GM23338 (cell line): ENCODE measurements around the gene BBX. TPM values are rescaled to one million over a fixed set of nuclear protein-coding genes. Genes with fewer than 3 reads are reported as not detected.

Experiments
- ATAC-seq: fragments of 200-7000 bp; cut with Tn5 transposase; 3 replicates; pipeline ENCODE4 v1.9.1; 2020
- DNase-seq: peaks from one replicate; pipeline ENCODE4 v3.0.0-alpha.2; 2015; ENCODE audit warnings: low spot score
- H2AFZ ChIP-seq: fragments of 200-600 bp; sonication (generic); 2 replicates; pipeline ENCODE4 v1.8.0; 2016; ENCODE audit warnings: antibody characterized with exemption, mild to moderate bottlenecking, moderate library complexity
- H3F3A ChIP-seq: fragments of 200-600 bp; sonication (generic); replicated peaks from 2 replicates; pipeline ENCODE4 v1.8.0; 2017; ENCODE audit warnings: antibody characterized with exemption, mixed run types, low read depth
- H3K27ac ChIP-seq: fragments of 200-600 bp; sonication (generic); 2 replicates; pipeline ENCODE4 v1.6.1; 2016; ENCODE audit warnings: low read depth
- H3K27me3 ChIP-seq: fragments of 200-600 bp; sonication (generic); 2 replicates; pipeline ENCODE4 v1.8.0; 2016; ENCODE audit warnings: mild to moderate bottlenecking, mixed run types, moderate library complexity; ENCODE audit not compliant: insufficient read depth
- H3K36me3 ChIP-seq: fragments of 200-600 bp; sonication (generic); 2 replicates; pipeline ENCODE4 v1.8.0; 2016; ENCODE audit warnings: mild to moderate bottlenecking; ENCODE audit not compliant: insufficient read depth
- H3K4me1 ChIP-seq: fragments of 200-600 bp; sonication (generic); 2 replicates; pipeline ENCODE4 v1.8.0; 2016; ENCODE audit warnings: mild to moderate bottlenecking, moderate library complexity; ENCODE audit not compliant: insufficient read depth
- H3K4me2 ChIP-seq: fragments of 200-600 bp; sonication (generic); 2 replicates; pipeline ENCODE4 v1.7.1; 2017; ENCODE audit warnings: mixed run types
- H3K4me3 ChIP-seq: fragments of 200-600 bp; sonication (generic); 2 replicates; pipeline ENCODE4 v1.6.1; 2016; ENCODE audit warnings: mixed run types
- H3K79me2 ChIP-seq: fragments of 200-600 bp; sonication (generic); replicated peaks from 2 replicates; pipeline ENCODE4 v1.8.0; 2017; ENCODE audit warnings: mild to moderate bottlenecking; ENCODE audit not compliant: insufficient read depth
- H3K9me2 ChIP-seq: fragments of 200-600 bp; sonication (generic); 2 replicates; pipeline ENCODE4 v1.8.0; 2017; ENCODE audit not compliant: insufficient read depth
- H4K20me1 ChIP-seq: fragments of 200-600 bp; sonication (generic); replicated peaks from 2 replicates; pipeline ENCODE4 v1.8.0; 2017; ENCODE audit warnings: mild to moderate bottlenecking; ENCODE audit not compliant: insufficient read depth
- H3K27ac Mint-ChIP-seq: 2 replicates; pipeline ENCODE4 v1.8.0; 2020; ENCODE audit warnings: inconsistent platforms, mild to moderate bottlenecking, moderate library complexity, mixed read lengths
- H3K27me3 Mint-ChIP-seq: 3 replicates; pipeline ENCODE4 v1.8.0; 2022; ENCODE audit warnings: low read depth, mild to moderate bottlenecking, moderate library complexity, mixed read lengths, inconsistent platforms; ENCODE audit not compliant: insufficient read depth, poor library complexity
- H3K36me3 Mint-ChIP-seq: 3 replicates; pipeline ENCODE4 v1.8.0; 2021; ENCODE audit warnings: low read depth, mild to moderate bottlenecking, inconsistent platforms, moderate library complexity, mixed read lengths
- H3K4me1 Mint-ChIP-seq: 3 replicates; pipeline ENCODE4 v1.8.0; 2020; ENCODE audit warnings: mild to moderate bottlenecking, inconsistent platforms, mixed read lengths
- H3K4me3 Mint-ChIP-seq: 3 replicates; pipeline ENCODE4 v1.8.0; 2021; ENCODE audit warnings: moderate library complexity, mild to moderate bottlenecking, inconsistent platforms, mixed read lengths
- H3K9me3 Mint-ChIP-seq: 3 replicates; pipeline ENCODE4 v1.8.0; 2020; ENCODE audit warnings: moderate library complexity, mild to moderate bottlenecking, inconsistent platforms, mixed read lengths
- CREB1 ChIP-seq: fragments of 250-450 bp; sonication (Bioruptor Pico); IDR thresholded peaks from 2 replicates; pipeline ENCODE4 v1.5.0; 2020; ENCODE audit warnings: low read depth, mild to moderate bottlenecking, moderate library complexity
- EZH2 ChIP-seq: fragments of 200-600 bp; sonication (generic); IDR thresholded peaks from one replicate; pipeline ENCODE4 v1.8.0; 2017; ENCODE audit warnings: antibody characterized with exemption, mild to moderate bottlenecking, low read depth; ENCODE audit not compliant: unreplicated experiment
- EZH2phosphoT487 ChIP-seq: fragments of 200-600 bp; sonication (generic); IDR thresholded peaks from one replicate; pipeline ENCODE4 v1.8.1; 2018; ENCODE audit warnings: antibody characterized with exemption; ENCODE audit not compliant: unreplicated experiment
- JUNB ChIP-seq: IDR thresholded peaks from one replicate; pipeline ENCODE4 v1.6.1; 2016; ENCODE audit warnings: antibody characterized with exemption; ENCODE audit not compliant: unreplicated experiment
- NANOG ChIP-seq: IDR thresholded peaks from 2 replicates; pipeline ENCODE4 v1.6.1; 2016; ENCODE audit warnings: antibody characterized with exemption, borderline replicate concordance
- POLR2AphosphoS5 ChIP-seq: IDR thresholded peaks from 2 replicates; pipeline ENCODE4 v1.6.1; 2016; ENCODE audit warnings: antibody characterized with exemption, low read depth
- REST ChIP-seq: IDR thresholded peaks from one replicate; pipeline ENCODE4 v1.6.1; 2018; ENCODE audit warnings: antibody characterized with exemption; ENCODE audit not compliant: unreplicated experiment
- STAT1 ChIP-seq: IDR thresholded peaks from one replicate; pipeline ENCODE4 v1.6.1; 2016; ENCODE audit warnings: antibody characterized with exemption; ENCODE audit not compliant: unreplicated experiment
- ZNF114 ChIP-seq: fragments of 250-450 bp; sonication (Bioruptor Pico); IDR thresholded peaks from 2 replicates; pipeline ENCODE4 v1.5.0; 2020; ENCODE audit warnings: mild to moderate bottlenecking, moderate library complexity
- ZNF331 ChIP-seq: fragments of 250-450 bp; sonication (Bioruptor Pico); IDR thresholded peaks from 2 replicates; pipeline ENCODE4 v1.5.0; 2020; ENCODE audit warnings: low read depth, mild to moderate bottlenecking, moderate library complexity
- ZNF462 ChIP-seq: fragments of 250-450 bp; sonication (Bioruptor Pico); IDR thresholded peaks from 2 replicates; pipeline ENCODE4 v1.5.0; 2020; ENCODE audit warnings: mild to moderate bottlenecking, moderate library complexity
- polyA plus RNA-seq: library from polyadenylated mRNA; unstranded; fragments of >200 nt; fragmentation: Nextera tagmentation; extraction: Ambion mirVana; gene quantifications from 2 replicates; pipeline ENCODE4 v1.2.1, GENCODE V29; 2016
- total RNA-seq: library from RNA; depleted of rRNA; stranded (reverse); fragments of >200 nt; shearing (Covaris generic); gene quantifications from 2 replicates; pipeline ENCODE4 v1.2.3, GENCODE V29; 2014
- TF ChIP-seq, protein P1 (sequence below), 2 experiments: fragments of 200-600 bp in 1 of 2; sonication (generic) in 1 of 2; conservative IDR thresholded peaks; 2 replicates each; pipeline versions ENCODE4 v1.5.1 to v1.6.1; 2016 to 2017; ENCODE audit warnings: antibody characterized with exemption in 2 of 2, low read depth in 2 of 2, mild to moderate bottlenecking in 2 of 2, moderate library complexity in 1 of 2

Gene BBX
- total and polyA plus RNA-seq, 2 experiments from 2014 or later: 35.2 to 44.1 TPM

DNA sequence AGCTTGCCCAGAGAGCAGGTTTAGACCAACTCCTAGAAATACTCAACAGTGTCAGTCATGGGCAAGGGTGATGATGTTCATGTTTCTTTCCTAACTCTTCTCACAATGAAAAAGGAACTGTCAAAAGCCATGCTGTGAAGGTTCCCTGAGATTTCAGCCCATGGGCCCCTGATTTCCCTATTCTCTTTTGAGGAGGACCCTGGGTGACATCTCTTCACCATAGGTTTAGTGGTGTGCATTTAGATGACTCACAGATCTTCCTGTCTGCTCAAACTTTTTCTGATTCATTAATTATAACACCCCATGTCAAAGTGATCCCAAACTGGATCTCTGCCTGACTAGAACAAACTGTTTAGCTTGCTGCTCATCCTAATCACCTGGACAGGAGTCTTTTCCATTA, 108.0 kb downstream of the BBX start:
- no peaks in the 10 kb centered on the region for H3K27me3 Mint-ChIP-seq
- DNase-seq: no peak
- no peak overlapping the region for H3K27ac ChIP-seq
- no peak overlapping the region for H3K4me3 ChIP-seq
- H4K20me1 ChIP-seq: no peaks in the 10 kb centered on the region
- peaks cover 28% of the 10 kb centered on the region for H3K4me1 Mint-ChIP-seq
- H3K9me3 Mint-ChIP-seq: no peaks in the 10 kb centered on the region
- no peak overlapping the region for H2AFZ ChIP-seq
- no peaks in the 10 kb centered on the region for H3K36me3 ChIP-seq
- H3K4me3 Mint-ChIP-seq: no peak overlapping the region
- no peaks in the 10 kb centered on the region for H3K27me3 ChIP-seq
- H3K27ac Mint-ChIP-seq: no peak overlapping the region
- H3K4me1 ChIP-seq: peaks cover 22% of the 10 kb centered on the region
- no peaks in the 10 kb centered on the region for H3K36me3 Mint-ChIP-seq
- no peaks in the 10 kb centered on the region for H3F3A ChIP-seq
- no peaks in the 10 kb centered on the region for H3K9me2 ChIP-seq
- ATAC-seq: peak; percentile 40; the same call in 1 of the 3 replicates
- no peak for TF ChIP-seq NANOG
- TF ChIP-seq POLR2AphosphoS5: no peak
- no peaks in the 10 kb centered on the region; the same call in 1 of the 2 replicates for H3K79me2 ChIP-seq
- no peak overlapping the region for H3K4me2 ChIP-seq

DNA sequence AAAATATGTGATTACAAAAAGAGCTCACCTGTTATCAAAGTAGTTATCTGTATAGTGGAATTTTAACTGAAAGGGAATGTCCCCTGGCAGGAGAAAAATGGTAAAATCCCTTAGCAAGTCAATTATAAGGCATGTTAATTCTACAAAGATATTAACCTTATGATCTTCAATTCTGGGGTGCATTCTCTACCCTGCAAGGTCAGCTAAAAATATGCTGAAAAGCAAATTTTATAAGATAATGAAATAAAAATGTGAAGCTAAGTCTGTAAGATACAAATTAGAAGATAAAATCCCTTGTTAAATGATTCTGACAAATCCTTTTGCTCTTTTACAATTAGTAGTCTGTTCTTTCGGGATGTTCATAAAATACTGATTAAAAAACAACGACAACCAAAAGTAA, 109.8 kb downstream of the BBX start:
- Mint-ChIP-seq H3K36me3 (no peaks in the 10 kb centered on the region), H3K4me3 (no peak overlapping the region), H3K9me3 (no peaks in the 10 kb centered on the region), H3K27ac (no peak overlapping the region), H3K4me1 (peaks cover 28% of the 10 kb centered on the region), H3K27me3 (no peaks in the 10 kb centered on the region)
- no peak overlapping the region for H2AFZ ChIP-seq
- H3F3A ChIP-seq: no peaks in the 10 kb centered on the region
- no peaks in the 10 kb centered on the region; the same call in 1 of the 2 replicates for H3K79me2 ChIP-seq
- H3K4me2 ChIP-seq: no peak overlapping the region
- no peak overlapping the region for H3K4me3 ChIP-seq
- ATAC-seq (no peak), DNase-seq (no peak)
- no peaks in the 10 kb centered on the region for H4K20me1 ChIP-seq
- no peaks in the 10 kb centered on the region for H3K27me3 ChIP-seq
- peaks cover 22% of the 10 kb centered on the region for H3K4me1 ChIP-seq
- H3K9me2 ChIP-seq: no peaks in the 10 kb centered on the region
- H3K27ac ChIP-seq: no peak overlapping the region
- H3K36me3 ChIP-seq: no peaks in the 10 kb centered on the region
- no peak for TF ChIP-seq REST
- no peak for TF ChIP-seq JUNB
- no peak for TF ChIP-seq CREB1 (CRISPR knock-in tag)
- no peak for TF ChIP-seq EZH2phosphoT487
- no peak for TF ChIP-seq NANOG
- TF ChIP-seq ZNF462: no peak
- TF ChIP-seq ZNF114 (CRISPR knock-in tag): no peak
- TF ChIP-seq ZNF331 (CRISPR knock-in tag): no peak
- TF ChIP-seq, protein P1, sequence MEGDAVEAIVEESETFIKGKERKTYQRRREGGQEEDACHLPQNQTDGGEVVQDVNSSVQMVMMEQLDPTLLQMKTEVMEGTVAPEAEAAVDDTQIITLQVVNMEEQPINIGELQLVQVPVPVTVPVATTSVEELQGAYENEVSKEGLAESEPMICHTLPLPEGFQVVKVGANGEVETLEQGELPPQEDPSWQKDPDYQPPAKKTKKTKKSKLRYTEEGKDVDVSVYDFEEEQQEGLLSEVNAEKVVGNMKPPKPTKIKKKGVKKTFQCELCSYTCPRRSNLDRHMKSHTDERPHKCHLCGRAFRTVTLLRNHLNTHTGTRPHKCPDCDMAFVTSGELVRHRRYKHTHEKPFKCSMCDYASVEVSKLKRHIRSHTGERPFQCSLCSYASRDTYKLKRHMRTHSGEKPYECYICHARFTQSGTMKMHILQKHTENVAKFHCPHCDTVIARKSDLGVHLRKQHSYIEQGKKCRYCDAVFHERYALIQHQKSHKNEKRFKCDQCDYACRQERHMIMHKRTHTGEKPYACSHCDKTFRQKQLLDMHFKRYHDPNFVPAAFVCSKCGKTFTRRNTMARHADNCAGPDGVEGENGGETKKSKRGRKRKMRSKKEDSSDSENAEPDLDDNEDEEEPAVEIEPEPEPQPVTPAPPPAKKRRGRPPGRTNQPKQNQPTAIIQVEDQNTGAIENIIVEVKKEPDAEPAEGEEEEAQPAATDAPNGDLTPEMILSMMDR (conservative IDR thresholded peaks at IDR 0.05; ENCODE audit: low read depth in 2 of 2): no peak
- no peak for TF ChIP-seq EZH2
- TF ChIP-seq POLR2AphosphoS5: no peak
- no peak for TF ChIP-seq STAT1
